Mesenchymal stem cell (in vitro differentiated cells and primary cell): ENCODE results near the gene TLX1.
"Not testable (repeated sequence)": the region's sequence is repeated elsewhere in the genome, so short reads cannot be mapped to it uniquely, and the experiment has no call there.

Experiments used
- DNase-seq: peaks from one replicate; pipeline ENCODE4 v3.0.0-alpha.2; 2013
- H2AFZ ChIP-seq: one replicate; pipeline ENCODE4 v1.6.1; 2013; ENCODE audit warnings: low read depth, mild to moderate bottlenecking, control low read depth, inconsistent platforms, low read length, moderate library complexity
- H2AK5ac ChIP-seq: 2 replicates; pipeline ENCODE4 v1.6.1; 2013; ENCODE audit warnings: low read length, moderate library complexity, mild to moderate bottlenecking, inconsistent platforms; ENCODE audit not compliant: severe bottlenecking
- H2BK120ac ChIP-seq: one replicate; pipeline ENCODE4 v1.6.1; 2013; ENCODE audit warnings: low read depth, mild to moderate bottlenecking, inconsistent platforms, low read length, moderate library complexity
- H2BK12ac ChIP-seq, 2 experiments: one replicate each; pipeline ENCODE4 v1.6.1; 2013; ENCODE audit warnings: inconsistent platforms in 2 of 2, low read length in 2 of 2, mild to moderate bottlenecking in 2 of 2, moderate library complexity in 2 of 2, control low read depth in 1 of 2
- H2BK15ac ChIP-seq: one replicate; pipeline ENCODE4 v1.6.1; 2013; ENCODE audit warnings: mild to moderate bottlenecking, low read depth, inconsistent platforms; ENCODE audit not compliant: poor library complexity, severe bottlenecking
- H2BK5ac ChIP-seq: 2 replicates; pipeline ENCODE4 v1.6.1; 2013; ENCODE audit warnings: low read depth, mild to moderate bottlenecking, low read length, control low read depth, inconsistent platforms; ENCODE audit not compliant: poor library complexity, severe bottlenecking
- H3K14ac ChIP-seq, 2 experiments: one replicate each; pipeline ENCODE4 v1.6.1; 2013; ENCODE audit warnings: inconsistent platforms in 2 of 2, low read length in 2 of 2, control low read depth in 1 of 2, mild to moderate bottlenecking in 1 of 2, moderate library complexity in 1 of 2
- H3K18ac ChIP-seq, 2 experiments: one replicate each; pipeline ENCODE4 v1.6.1; 2013; ENCODE audit warnings: inconsistent platforms in 2 of 2, low read length in 2 of 2, control low read depth in 1 of 2, low read depth in 1 of 2, mild to moderate bottlenecking in 1 of 2
- H3K23ac ChIP-seq, 2 experiments: one replicate each; pipeline ENCODE4 v1.6.1; 2013; ENCODE audit warnings: inconsistent platforms in 2 of 2, low read length in 2 of 2, mild to moderate bottlenecking in 2 of 2, moderate library complexity in 2 of 2, control low read depth in 1 of 2
- H3K27ac ChIP-seq: 2 replicates; pipeline ENCODE4 v1.5.1; 2013; ENCODE audit warnings: mild to moderate bottlenecking, moderate library complexity, low read length, control low read depth, inconsistent platforms; ENCODE audit not compliant: poor library complexity, severe bottlenecking
- H3K27me3 ChIP-seq, 2 experiments: 2 replicates each; pipeline versions ENCODE4 v1.6.1 to v1.7.0; 2013; ENCODE audit warnings: low read length in 2 of 2, mild to moderate bottlenecking in 2 of 2, moderate library complexity in 2 of 2, control low read depth in 1 of 2, inconsistent platforms in 1 of 2; ENCODE audit not compliant: control insufficient read depth in 1 of 2, insufficient read depth in 1 of 2
- H3K36me3 ChIP-seq, 2 experiments: 2 replicates each; pipeline versions ENCODE4 v1.6.1 to v1.7.0; 2013; ENCODE audit warnings: low read length in 2 of 2, control low read depth in 1 of 2, inconsistent platforms in 1 of 2, low read depth in 1 of 2, mild to moderate bottlenecking in 1 of 2; ENCODE audit not compliant: insufficient read depth in 2 of 2, control insufficient read depth in 1 of 2
- H3K4ac ChIP-seq, 2 experiments: one replicate each; pipeline ENCODE4 v1.6.1; 2013; ENCODE audit warnings: inconsistent platforms in 2 of 2, low read length in 2 of 2, mild to moderate bottlenecking in 2 of 2, moderate library complexity in 2 of 2, control low read depth in 1 of 2, low read depth in 1 of 2
- H3K4me1 ChIP-seq: 2 replicates; pipeline ENCODE4 v1.6.1; 2013; ENCODE audit warnings: low read depth, low read length, control low read depth; ENCODE audit not compliant: control insufficient read depth, insufficient read depth
- H3K4me2 ChIP-seq: 2 replicates; pipeline ENCODE4 v1.6.1; 2013; ENCODE audit warnings: low read length, mild to moderate bottlenecking, inconsistent platforms; ENCODE audit not compliant: poor library complexity, severe bottlenecking
- H3K4me3 ChIP-seq, 2 experiments: 2 replicates each; pipeline versions ENCODE4 v1.5.1 to v1.7.0; 2013; ENCODE audit warnings: low read length in 2 of 2, mild to moderate bottlenecking in 2 of 2, control low read depth in 1 of 2, low read depth in 1 of 2; ENCODE audit not compliant: insufficient read depth in 1 of 2
- H3K79me1 ChIP-seq: replicated peaks from 2 replicates; pipeline ENCODE4 v1.6.1; 2013; ENCODE audit warnings: mild to moderate bottlenecking, control low read depth, low read length, inconsistent platforms; ENCODE audit not compliant: poor library complexity, severe bottlenecking
- H3K9ac ChIP-seq: 2 replicates; pipeline ENCODE4 v1.7.0; 2013; ENCODE audit warnings: mild to moderate bottlenecking, low read length, moderate library complexity
- H3K9me3 ChIP-seq: 2 replicates; pipeline ENCODE4 v1.7.0; 2013; ENCODE audit warnings: mild to moderate bottlenecking, low read length; ENCODE audit not compliant: control insufficient read depth
- H4K8ac ChIP-seq: one replicate; pipeline ENCODE4 v1.6.1; 2013; ENCODE audit warnings: inconsistent platforms, mild to moderate bottlenecking, low read length, moderate library complexity
- H4K91ac ChIP-seq: one replicate; pipeline ENCODE4 v1.6.1; 2013; ENCODE audit warnings: mild to moderate bottlenecking, low read length, inconsistent platforms
- WGBS: methylation state at CpG from one replicate; pipeline ENCODE4 v1.1.7; 2013; ENCODE audit warnings: mixed read lengths; 5-methylcytosine and 5-hydroxymethylcytosine counted together

TLX1 gene

DNA sequence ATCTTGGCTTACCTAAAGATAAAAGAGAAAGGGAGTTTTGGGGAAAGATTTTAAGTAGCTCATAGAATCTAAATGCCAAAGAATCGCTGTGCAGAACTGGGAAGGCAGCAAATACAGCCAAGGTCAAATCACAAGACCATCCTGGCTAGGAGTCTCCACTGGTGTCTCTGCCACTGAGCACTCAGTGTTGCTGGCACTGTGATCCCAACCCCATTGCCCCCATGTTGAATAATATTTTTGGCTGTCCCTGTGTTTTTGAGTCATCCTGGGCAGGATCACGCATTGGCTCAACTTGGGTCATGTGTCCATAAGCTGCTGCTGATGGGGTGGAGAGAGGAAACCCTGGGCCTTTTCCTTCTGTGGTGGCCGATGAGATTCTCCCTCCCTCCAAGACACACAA, 21.2 kb downstream of the TLX1 start:
- H3K27ac ChIP-seq = no peak overlapping the region
- no peak overlapping the region for H3K4ac ChIP-seq
- no peak overlapping the region for H3K4me2 ChIP-seq
- no peak overlapping the region for H2BK15ac ChIP-seq
- no peak overlapping the region for H2BK12ac ChIP-seq
- DNase-seq = no peak
- 97% methylated on average over 2 of the region's 3 CpGs for WGBS
- H2BK5ac ChIP-seq = no peak overlapping the region
- no peak overlapping the region for H4K8ac ChIP-seq
- H3K18ac ChIP-seq = no peak overlapping the region
- H3K9me3 ChIP-seq = peaks cover 12% of the 10 kb centered on the region
- H2AFZ ChIP-seq = no peak overlapping the region
- H3K4me3 ChIP-seq = no peak overlapping the region
- no peak overlapping the region for H2BK120ac ChIP-seq
- H3K9ac ChIP-seq = no peak overlapping the region
- no peaks in the 10 kb centered on the region for H3K79me1 ChIP-seq
- H3K27me3 ChIP-seq = peaks cover 75 to 87% of the 10 kb centered on the region in 2 experiments
- H3K23ac ChIP-seq = no peak overlapping the region
- no peaks in the 10 kb centered on the region for H3K4me1 ChIP-seq
- no peaks in the 10 kb centered on the region for H3K36me3 ChIP-seq
- H4K91ac ChIP-seq = no peak overlapping the region
- no peak overlapping the region for H3K14ac ChIP-seq
- no peak overlapping the region for H2AK5ac ChIP-seq

DNA sequence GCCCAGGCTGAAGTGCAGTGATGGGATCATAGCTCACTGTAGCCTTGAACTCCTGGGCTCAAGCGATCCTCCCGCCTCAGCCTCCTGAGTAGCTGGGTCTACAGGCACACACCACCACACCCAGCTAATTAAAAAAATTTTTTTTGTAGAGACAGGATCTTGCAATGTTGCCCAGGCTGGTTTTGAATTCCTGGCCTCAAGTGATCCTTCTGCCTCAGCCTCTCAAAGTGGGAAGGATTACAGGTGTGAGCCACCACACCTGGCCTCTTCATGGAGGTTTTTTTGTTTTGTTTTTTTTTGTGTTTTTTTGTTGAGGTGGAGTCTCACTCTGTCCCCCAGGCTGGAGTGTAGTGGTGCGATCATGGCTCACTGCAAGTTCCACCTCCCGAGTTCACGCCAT, 23.4 kb downstream of the TLX1 start:
- H3K9me3 ChIP-seq, H2BK120ac ChIP-seq, H2AFZ ChIP-seq, H2BK15ac ChIP-seq, H2AK5ac ChIP-seq, H2BK5ac ChIP-seq, DNase-seq, H3K4ac ChIP-seq, H3K18ac ChIP-seq, H3K79me1 ChIP-seq, H3K36me3 ChIP-seq, H3K14ac ChIP-seq, H3K27ac ChIP-seq, H4K91ac ChIP-seq, H3K4me1 ChIP-seq, H2BK12ac ChIP-seq, H3K4me2 ChIP-seq, H4K8ac ChIP-seq, H3K4me3 ChIP-seq, H3K9ac ChIP-seq, H3K23ac ChIP-seq: not testable (repeated sequence)
- peaks cover 79 to 89% of the 10 kb centered on the region in 2 experiments for H3K27me3 ChIP-seq
- 89% methylated on average over 3 of the region's 5 CpGs for WGBS

DNA sequence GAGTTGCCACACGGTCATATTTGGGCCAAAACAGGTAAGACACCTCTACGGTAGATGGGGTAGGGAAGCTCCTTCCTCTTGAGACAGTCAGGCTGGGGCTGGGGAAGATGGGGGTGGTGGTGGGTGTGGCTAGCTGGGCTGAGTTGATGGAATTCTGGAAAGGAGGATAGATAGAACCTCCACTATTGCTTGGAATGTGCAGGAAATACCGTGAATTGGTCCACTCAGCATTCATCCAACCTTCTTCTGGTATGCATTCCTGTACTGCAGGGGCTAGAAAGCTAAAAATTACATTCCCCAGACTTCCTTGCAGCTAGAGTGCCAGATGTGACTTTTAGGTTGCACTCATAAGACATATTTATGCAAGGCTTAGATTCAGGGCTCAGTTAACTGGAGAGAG, 24.8 kb downstream of the TLX1 start:
- no peaks in the 10 kb centered on the region for H3K9me3 ChIP-seq
- no peak overlapping the region for H2BK5ac ChIP-seq
- no peak overlapping the region for H3K9ac ChIP-seq
- no peak overlapping the region for H2AK5ac ChIP-seq
- no peak overlapping the region for H3K14ac ChIP-seq
- no peaks in the 10 kb centered on the region for H3K4me1 ChIP-seq
- peaks cover 81 to 87% of the 10 kb centered on the region in 2 experiments for H3K27me3 ChIP-seq
- no peak overlapping the region for H3K4me3 ChIP-seq
- no peak overlapping the region for H3K4ac ChIP-seq
- no peak overlapping the region for H3K18ac ChIP-seq
- no peak overlapping the region for H4K91ac ChIP-seq
- no peaks in the 10 kb centered on the region for H3K79me1 ChIP-seq
- DNase-seq = no peak
- H3K23ac ChIP-seq = no peak overlapping the region
- no peak overlapping the region for H3K4me2 ChIP-seq
- 46% methylated on average over 2 of the region's 3 CpGs for WGBS
- H4K8ac ChIP-seq = no peak overlapping the region
- no peak overlapping the region for H3K27ac ChIP-seq
- H2BK15ac ChIP-seq = no peak overlapping the region
- no peak overlapping the region for H2BK120ac ChIP-seq
- no peak overlapping the region for H2BK12ac ChIP-seq
- no peak overlapping the region for H2AFZ ChIP-seq
- no peaks in the 10 kb centered on the region for H3K36me3 ChIP-seq

DNA sequence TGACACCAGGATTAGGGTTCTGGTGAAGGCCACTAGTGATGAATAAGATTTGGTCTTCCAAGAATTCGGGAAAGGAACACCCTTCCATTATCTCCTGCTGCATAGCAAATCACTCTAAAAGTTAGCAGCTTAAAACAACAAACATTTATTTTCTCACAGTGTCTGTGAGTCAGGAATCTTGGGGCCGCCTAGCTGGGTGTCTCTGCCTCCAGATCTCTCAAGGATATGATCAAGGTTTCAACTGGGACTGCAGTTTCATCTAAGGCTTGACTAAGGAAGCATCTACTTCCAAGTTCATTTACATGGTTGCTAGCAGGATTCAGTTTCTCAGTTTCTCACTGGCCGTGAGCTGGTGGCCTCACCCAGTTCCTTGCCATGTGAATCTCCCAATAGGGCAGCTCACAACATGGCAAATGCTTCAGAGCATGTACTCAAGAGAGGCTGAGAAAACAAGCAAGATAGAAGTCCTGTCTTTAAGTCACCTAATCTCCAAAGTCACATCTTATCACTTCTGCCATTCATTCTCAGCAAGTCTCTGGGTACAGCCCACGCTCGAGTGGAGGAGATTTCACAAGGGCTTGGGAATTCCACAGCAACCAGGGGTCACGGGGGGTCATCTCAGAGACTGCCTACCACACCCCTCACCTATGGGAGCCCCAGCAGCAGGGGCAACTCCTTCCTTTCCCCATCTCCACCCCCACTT, 26.8 kb downstream of the TLX1 start:
- 36% methylated on average over 6 of the region's 6 CpGs for WGBS
- Histone ChIP-seq H3K18ac (peak overlapping the region in 1 of 2 experiments; percentile 16), H3K27me3 (peaks cover 82 to 85% of the 10 kb centered on the region in 2 experiments), H4K91ac (no peak overlapping the region), H2BK15ac (no peak overlapping the region), H2BK120ac (no peak overlapping the region), H2BK12ac (no peak overlapping the region), H3K4ac (no peak overlapping the region), H4K8ac (no peak overlapping the region), H3K4me1 (no peaks in the 10 kb centered on the region), H3K9me3 (no peaks in the 10 kb centered on the region), H2AK5ac (no peak overlapping the region), H3K79me1 (no peaks in the 10 kb centered on the region), H3K9ac (no peak overlapping the region), H3K4me2 (no peak overlapping the region), H2AFZ (no peak overlapping the region), H3K23ac (no peak overlapping the region), H3K27ac (no peak overlapping the region), H3K14ac (no peak overlapping the region), H2BK5ac (no peak overlapping the region), H3K36me3 (no peaks in the 10 kb centered on the region), H3K4me3 (no peak overlapping the region)
- DNase-seq = no peak
